Stimulated activated CD4-positive, alpha-beta T cell treated with anti-CD3 and anti-CD28 coated beads, Interleukin-2, amount 100 ng/mL, for 48 hours (primary cell): ENCODE measurements around the gene ASB10.
A peak's percentile ranks its signal among the peaks of the same experiment; 100 is the strongest.

ENCODE experiments used
- DNase-seq, 2 donors: peaks; one replicate each; pipeline ENCODE4 v3.0.0-alpha.2; 2020

ASB10 gene

GRCh38 chr7:151186640-151187408, at the start of gene ASB10:
Gene ASB10 (minus strand): TSS chr7:151187250. CDS start chr7:151187130, 120 bp downstream.
- no peak for DNase-seq

GRCh38 chr7:151236406-151236805, 49.4 kb upstream of the ASB10 start:
- no peak for DNase-seq

- no peak for DNase-seq
These were observed 48.2 kb upstream of the ASB10 start for GRCh38 chr7:151235091-151235787.

- DNase-seq, result no peak
These were observed 46.8 kb upstream of the ASB10 start for GRCh38 chr7:151233804-151234203.

GRCh38 chr7:151232917-151233701, 46.1 kb upstream of the ASB10 start:
- DNase-seq, result peak; percentile 65 to 66

GRCh38 chr7:151232091-151232916, 45.3 kb upstream of the ASB10 start, which contains the start of gene CHPF2:
Gene CHPF2 (plus strand): TSS chr7:151232483. CDS start chr7:151234012, 1,529 bp downstream.
- DNase-seq, result peak; percentile 88

GRCh38 chr7:151231080-151231479, 44.0 kb upstream of the ASB10 start:
- no peak for DNase-seq

- DNase-seq, result no peak
These were observed 42.2 kb upstream of the ASB10 start for GRCh38 chr7:151229249-151229648.

- DNase-seq, result no peak
These were observed 41.2 kb upstream of the ASB10 start for GRCh38 chr7:151228024-151228866.

GRCh38 chr7:151226875-151227782, 40.1 kb upstream of the ASB10 start, which contains the start of gene ABCF2:
Gene ABCF2 (minus strand): TSS chr7:151227205. CDS start chr7:151226458, 747 bp downstream.
- DNase-seq, result peak; percentile 97 to 98

GRCh38 chr7:151226560-151226874, 39.5 kb upstream of the ASB10 start:
- DNase-seq, result no peak

GRCh38 chr7:151225948-151226510, 39.0 kb upstream of the ASB10 start:
- DNase-seq, result no peak

- DNase-seq, result no peak
These were observed 36.7 kb upstream of the ASB10 start for GRCh38 chr7:151223728-151224127.

- no peak for DNase-seq
These were observed 31.1 kb upstream of the ASB10 start for GRCh38 chr7:151218170-151218569.

GRCh38 chr7:151215396-151215795, 28.3 kb upstream of the ASB10 start:
- no peak for DNase-seq

GRCh38 chr7:151213826-151214225, 26.8 kb upstream of the ASB10 start:
- no peak for DNase-seq

- no peak for DNase-seq
These were observed 25.6 kb upstream of the ASB10 start for GRCh38 chr7:151212626-151213025.

- no peak for DNase-seq
These were observed 24.2 kb upstream of the ASB10 start for GRCh38 chr7:151211155-151211772.

GRCh38 chr7:151210087-151210854, 23.2 kb upstream of the ASB10 start, which contains the start of gene H2BK1:
Gene H2BK1 (minus strand): TSS chr7:151210488. CDS start chr7:151210318, 170 bp downstream.
- no peak for DNase-seq
